ENCODE measurements around the gene AP1B1.
"Not testable (repeated sequence)": the region's sequence is repeated elsewhere in the genome, so short reads cannot be mapped to it uniquely, and the experiment has no call there.

The AP1B1 gene

GRCh38 chr22:29385748-29386147 lies 2.6 kb downstream of the AP1B1 start:
- no peak for DNase-seq

GRCh38 chr22:29385151-29385704 lies 3.1 kb downstream of the AP1B1 start:
- no peak for DNase-seq

GRCh38 chr22:29383740-29384139 lies 4.6 kb downstream of the AP1B1 start:
- no peak for DNase-seq

GRCh38 chr22:29382580-29383302 lies 5.6 kb downstream of the AP1B1 start:
- DNase-seq, result no peak

GRCh38 chr22:29380856-29381255 lies 7.5 kb downstream of the AP1B1 start:
- no peak for DNase-seq

GRCh38 chr22:29380032-29380781 lies 8.2 kb downstream of the AP1B1 start:
- DNase-seq, result no peak

GRCh38 chr22:29379258-29379657 lies 9.1 kb downstream of the AP1B1 start:
- DNase-seq, result no peak

- no peak for DNase-seq
These were observed 10.4 kb downstream of the AP1B1 start for GRCh38 chr22:29377979-29378378.

- DNase-seq, result not testable (repeated sequence)
These were observed 11.7 kb downstream of the AP1B1 start for GRCh38 chr22:29376705-29377104.

GRCh38 chr22:29375398-29376076 lies 12.8 kb downstream of the AP1B1 start:
- no peak for DNase-seq

GRCh38 chr22:29374806-29375205 lies 13.6 kb downstream of the AP1B1 start:
- DNase-seq, result not testable (repeated sequence)

- DNase-seq, result no peak
These were observed 14.0 kb downstream of the AP1B1 start for GRCh38 chr22:29374401-29374800.

- DNase-seq, result no peak
These were observed 17.8 kb downstream of the AP1B1 start for GRCh38 chr22:29370537-29370936.

- DNase-seq, result no peak
These were observed 18.9 kb downstream of the AP1B1 start for GRCh38 chr22:29369460-29369859.

GRCh38 chr22:29359469-29359868 lies 28.9 kb downstream of the AP1B1 start:
- no peak for DNase-seq

- not testable (repeated sequence) for DNase-seq
These were observed 31.0 kb downstream of the AP1B1 start for GRCh38 chr22:29357193-29357890.

- no peak for DNase-seq
These were observed 34.5 kb downstream of the AP1B1 start for GRCh38 chr22:29353860-29354259.

GRCh38 chr22:29353286-29353685 lies 35.1 kb downstream of the AP1B1 start:
- no peak for DNase-seq

GRCh38 chr22:29352778-29353177 lies 35.6 kb downstream of the AP1B1 start:
- no peak for DNase-seq

GRCh38 chr22:29351891-29352290 lies 36.5 kb downstream of the AP1B1 start:
- DNase-seq, result no peak

GRCh38 chr22:29351042-29351441 lies 37.3 kb downstream of the AP1B1 start:
- DNase-seq, result no peak

- DNase-seq, result no peak
These were observed 39.4 kb downstream of the AP1B1 start for GRCh38 chr22:29348956-29349355.

- no peak for DNase-seq
These were observed 40.3 kb downstream of the AP1B1 start for GRCh38 chr22:29348041-29348440.
